Peyer's patch (tissue), 4 donors: Measurements from ENCODE around the gene CTSW. TPM values are rescaled to one million over a fixed set of nuclear protein-coding genes. Genes with fewer than 3 reads are reported as not detected.

ENCODE experiments used
- DNase-seq, 3 donors: peaks; one replicate each; pipeline ENCODE4 v3.0.0-alpha.2; 2017 to 2019
- H3K27ac ChIP-seq, 4 donors: fragments of 200-600 bp; sonication (generic); one replicate each; pipeline ENCODE4 v1.5.1; 2016 to 2019
- H3K27me3 ChIP-seq, 2 donors: fragments of 200-600 bp; sonication (generic); one replicate each; pipeline ENCODE4 v1.5.1; 2019
- H3K36me3 ChIP-seq, 3 donors: fragments of 200-600 bp; sonication (generic); one replicate each; pipeline ENCODE4 v1.5.1; 2016 to 2019
- H3K4me1 ChIP-seq, 4 donors: fragments of 200-600 bp; sonication (generic); one replicate each; pipeline ENCODE4 v1.5.1; 2016 to 2019
- H3K4me3 ChIP-seq, 4 donors: fragments of 200-600 bp; sonication (generic); 1 replicate in 3 of 4; 2 replicates in 1 of 4; pipeline ENCODE4 v1.5.1; 2016 to 2019; ENCODE audit warnings: mild to moderate bottlenecking in 1 of 4
- H3K9me3 ChIP-seq, 4 donors: fragments of 200-600 bp; sonication (generic); one replicate each; pipeline ENCODE4 v1.5.1; 2016 to 2019; ENCODE audit warnings: mild to moderate bottlenecking in 1 of 4
- POLR2A ChIP-seq, 2 donors: fragments of 450-650 bp; IDR thresholded peaks; one replicate each; pipeline ENCODE4 v1.5.1; 2017; ENCODE audit warnings: antibody characterized with exemption in 2 of 2, mild to moderate bottlenecking in 2 of 2, moderate library complexity in 2 of 2
- total RNA-seq, 4 donors: library from RNA; depleted of rRNA; stranded (reverse); fragments of >200 nt; gene quantifications; one replicate each; pipeline ENCODE4 v1.1.0, GENCODE V29; 2016
- TF ChIP-seq, protein P1 (sequence below), 6 experiments: fragments of 450-650 bp in 4 of 6; fragments of 200-600 bp in 2 of 6; sonication (generic) in 1 of 6; IDR thresholded peaks; one replicate each; pipeline ENCODE4 v1.5.1; 2017 to 2019; ENCODE audit warnings: antibody characterized with exemption in 6 of 6, mild to moderate bottlenecking in 3 of 6, moderate library complexity in 1 of 6

CTSW gene
- total RNA-seq, 4 donors from 2014 or later = 1.3 to 1.9 TPM; not detected in 2

DNA sequence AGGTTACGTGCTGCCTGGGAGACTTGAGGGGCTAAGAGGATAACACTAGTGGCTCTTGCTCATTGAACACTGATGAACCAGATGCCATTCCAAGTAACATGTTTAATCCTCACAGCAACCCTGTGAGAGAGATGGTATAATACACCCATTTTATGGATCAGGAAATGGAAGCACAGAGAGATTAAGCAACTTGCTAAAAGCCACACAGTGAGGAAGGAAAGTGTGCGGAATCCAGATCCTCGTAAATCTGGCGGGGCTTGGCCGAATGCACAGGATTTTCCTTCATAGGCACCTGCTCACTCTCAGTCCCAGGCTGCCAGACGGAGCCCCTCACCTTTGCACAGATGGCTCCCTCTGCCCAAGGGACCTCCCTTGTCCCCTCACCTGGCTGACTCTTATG is 28.2 kb downstream of the CTSW start:
- Histone ChIP-seq H3K4me3 (no peak overlapping the region), H3K9me3 (no peaks in the 10 kb centered on the region), H3K27ac (no peak overlapping the region), H3K27me3 (no peaks in the 10 kb centered on the region), H3K36me3 (no peaks in the 10 kb centered on the region), H3K4me1 (peaks cover 0 to 5% (median 0%) of the 10 kb centered on the region in 4 donors)
- DNase-seq = no peak
- TF ChIP-seq, protein P1, sequence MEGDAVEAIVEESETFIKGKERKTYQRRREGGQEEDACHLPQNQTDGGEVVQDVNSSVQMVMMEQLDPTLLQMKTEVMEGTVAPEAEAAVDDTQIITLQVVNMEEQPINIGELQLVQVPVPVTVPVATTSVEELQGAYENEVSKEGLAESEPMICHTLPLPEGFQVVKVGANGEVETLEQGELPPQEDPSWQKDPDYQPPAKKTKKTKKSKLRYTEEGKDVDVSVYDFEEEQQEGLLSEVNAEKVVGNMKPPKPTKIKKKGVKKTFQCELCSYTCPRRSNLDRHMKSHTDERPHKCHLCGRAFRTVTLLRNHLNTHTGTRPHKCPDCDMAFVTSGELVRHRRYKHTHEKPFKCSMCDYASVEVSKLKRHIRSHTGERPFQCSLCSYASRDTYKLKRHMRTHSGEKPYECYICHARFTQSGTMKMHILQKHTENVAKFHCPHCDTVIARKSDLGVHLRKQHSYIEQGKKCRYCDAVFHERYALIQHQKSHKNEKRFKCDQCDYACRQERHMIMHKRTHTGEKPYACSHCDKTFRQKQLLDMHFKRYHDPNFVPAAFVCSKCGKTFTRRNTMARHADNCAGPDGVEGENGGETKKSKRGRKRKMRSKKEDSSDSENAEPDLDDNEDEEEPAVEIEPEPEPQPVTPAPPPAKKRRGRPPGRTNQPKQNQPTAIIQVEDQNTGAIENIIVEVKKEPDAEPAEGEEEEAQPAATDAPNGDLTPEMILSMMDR (IDR thresholded peaks at IDR 0.05) = no peak
- TF ChIP-seq POLR2A (IDR thresholded peaks at IDR 0.05) = no peak

GRCh38 chr11:65911682-65912568 is 32.3 kb downstream of the CTSW start:
- H3K4me1 ChIP-seq = peaks cover 0 to 27% (median under 1%) of the 10 kb centered on the region in 4 donors
- no peak overlapping the region for H3K4me3 ChIP-seq
- peak overlapping the region in 1 of 4 donors; percentile 49 for H3K27ac ChIP-seq
- H3K27me3 ChIP-seq = no peaks in the 10 kb centered on the region
- H3K9me3 ChIP-seq = no peaks in the 10 kb centered on the region
- H3K36me3 ChIP-seq = no peaks in the 10 kb centered on the region
- DNase-seq = no peak
- TF ChIP-seq POLR2A (IDR thresholded peaks at IDR 0.05) = no peak
- TF ChIP-seq, protein P1 (IDR thresholded peaks at IDR 0.05) = peak in 2 of 6 experiments; percentile 24

- peaks cover 2 to 36% (median 9%) of the 10 kb centered on the region in 4 donors for H3K4me1 ChIP-seq
- TF ChIP-seq, protein P1 (IDR thresholded peaks at IDR 0.05) = no peak
- TF ChIP-seq POLR2A (IDR thresholded peaks at IDR 0.05) = no peak
- H3K27me3 ChIP-seq = no peaks in the 10 kb centered on the region
- DNase-seq = no peak
- H3K9me3 ChIP-seq = no peaks in the 10 kb centered on the region
- H3K36me3 ChIP-seq = no peaks in the 10 kb centered on the region
- no peak overlapping the region for H3K27ac ChIP-seq
- no peak overlapping the region for H3K4me3 ChIP-seq
Observed at GRCh38 chr11:65912845-65913244, 33.2 kb downstream of the CTSW start.

DNA sequence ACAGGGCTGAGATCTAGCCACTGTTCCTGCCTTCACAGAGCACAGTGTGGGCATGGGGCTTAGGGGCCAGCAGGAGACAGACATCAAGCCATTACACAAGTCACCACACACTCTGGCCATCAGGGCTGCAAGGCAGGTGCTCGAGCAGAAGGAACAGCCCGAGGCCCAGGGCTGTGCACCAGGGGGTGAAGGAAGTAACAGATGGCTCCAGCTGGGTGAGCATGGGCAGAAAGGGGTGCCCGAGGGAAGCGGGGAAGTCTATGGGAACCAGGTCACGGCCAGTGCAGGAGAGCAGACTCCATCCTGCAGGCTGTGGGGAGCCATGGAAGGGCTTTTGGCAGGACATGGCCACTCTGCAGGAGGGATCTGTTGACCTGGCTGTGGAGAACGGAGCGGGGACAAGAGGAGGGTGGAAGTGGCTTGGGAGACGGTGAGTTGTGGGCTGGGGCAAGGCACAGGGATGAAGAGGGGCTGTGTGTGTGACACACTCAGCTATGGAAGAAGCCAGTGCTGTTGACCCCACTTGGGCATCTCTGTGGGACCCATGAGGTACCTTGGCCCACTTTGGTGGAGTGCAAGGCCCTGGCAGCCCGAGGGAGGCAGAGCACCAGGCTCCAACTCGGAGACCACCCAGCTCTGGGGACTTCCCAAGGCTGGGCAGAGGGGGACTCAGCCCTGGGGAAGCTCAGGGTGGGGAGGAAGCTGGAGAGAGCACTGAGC is 35.6 kb downstream of the CTSW start:
- TF ChIP-seq, protein P1 (IDR thresholded peaks at IDR 0.05) = no peak
- TF ChIP-seq POLR2A (IDR thresholded peaks at IDR 0.05) = no peak
- Histone ChIP-seq H3K4me1 (peaks cover 2 to 43% (median 16%) of the 10 kb centered on the region in 4 donors), H3K27me3 (no peaks in the 10 kb centered on the region)

DNA sequence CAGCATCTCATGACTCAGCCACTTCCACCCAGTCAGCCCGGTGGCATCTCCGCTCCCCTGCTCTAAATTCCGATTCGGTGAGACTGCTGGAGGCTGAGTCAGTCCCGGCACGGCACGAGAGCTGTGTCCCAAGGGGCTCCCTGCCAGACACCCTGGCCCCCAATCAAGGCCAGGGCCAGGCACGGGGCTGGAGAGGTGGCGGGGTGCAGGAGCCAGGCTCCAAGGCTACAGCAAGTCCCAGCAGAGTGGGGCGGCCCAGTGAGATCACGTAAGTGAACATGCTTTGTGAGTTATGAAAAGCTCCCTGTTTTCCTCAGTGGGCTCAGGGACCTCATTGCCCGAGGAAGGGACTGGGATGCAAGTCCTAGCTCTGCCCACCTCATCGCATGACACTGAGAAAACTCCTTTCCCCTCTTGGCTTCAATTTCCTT is 36.2 kb downstream of the CTSW start:
- Histone ChIP-seq H3K4me3 (no peak overlapping the region), H3K36me3 (no peaks in the 10 kb centered on the region), H3K27me3 (no peaks in the 10 kb centered on the region), H3K4me1 (peaks cover 2 to 49% (median 21%) of the 10 kb centered on the region in 4 donors), H3K27ac (peak overlapping the region; percentile 60 to 81 (median 70)), H3K9me3 (no peaks in the 10 kb centered on the region)
- TF ChIP-seq, protein P1 (IDR thresholded peaks at IDR 0.05) = no peak
- TF ChIP-seq POLR2A (IDR thresholded peaks at IDR 0.05) = no peak
- peak; percentile 31 to 75 (median 56) for DNase-seq

More for the DNA sequence above, 35.6 kb downstream of the CTSW start:
- DNase-seq = no peak
- Histone ChIP-seq H3K36me3 (no peaks in the 10 kb centered on the region), H3K4me3 (no peak overlapping the region), H3K27ac (peak overlapping the region; percentile 60 to 81 (median 70)), H3K9me3 (no peaks in the 10 kb centered on the region)
